Measurements from ENCODE around the gene MSI2. TPM values are rescaled to one million over a fixed set of nuclear protein-coding genes. Genes with fewer than 3 reads are reported as not detected.

Gene MSI2
- total RNA-seq, 1 donor from 2014 or later, result 31.3 TPM

DNA sequence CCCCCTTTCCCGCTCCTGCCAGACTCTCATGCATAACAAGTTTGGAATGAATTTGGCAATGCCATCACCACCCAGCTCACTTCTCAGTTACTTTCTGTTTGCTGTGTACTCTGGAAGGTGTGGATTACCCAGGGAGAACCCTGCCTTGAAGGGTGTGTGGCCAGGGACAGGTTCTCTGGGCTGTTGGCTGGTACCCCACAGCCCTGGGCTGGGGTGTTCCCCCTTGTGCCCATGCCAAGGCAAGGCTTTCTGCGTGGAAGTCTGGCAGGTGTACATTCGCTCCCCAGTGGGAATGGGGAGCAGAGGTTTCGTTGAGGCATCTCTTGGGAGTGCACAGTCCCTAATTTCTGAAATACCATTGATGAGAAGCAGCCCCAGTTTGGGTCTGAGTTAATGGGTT is 301.1 kb downstream of the MSI2 start:
- Histone ChIP-seq H3K27me3 (no peaks in the 10 kb centered on the region), H3K4me1 (peaks cover 7% of the 10 kb centered on the region), H3K4me3 (no peak overlapping the region), H3K9me3 (no peaks in the 10 kb centered on the region), H3K27ac (no peak overlapping the region), H3K36me3 (no peaks in the 10 kb centered on the region)
- ATAC-seq, result peak; percentile 23
- intact Hi-C loops (cut with DNase I), result no loop called here
- TF ChIP-seq, protein P1, sequence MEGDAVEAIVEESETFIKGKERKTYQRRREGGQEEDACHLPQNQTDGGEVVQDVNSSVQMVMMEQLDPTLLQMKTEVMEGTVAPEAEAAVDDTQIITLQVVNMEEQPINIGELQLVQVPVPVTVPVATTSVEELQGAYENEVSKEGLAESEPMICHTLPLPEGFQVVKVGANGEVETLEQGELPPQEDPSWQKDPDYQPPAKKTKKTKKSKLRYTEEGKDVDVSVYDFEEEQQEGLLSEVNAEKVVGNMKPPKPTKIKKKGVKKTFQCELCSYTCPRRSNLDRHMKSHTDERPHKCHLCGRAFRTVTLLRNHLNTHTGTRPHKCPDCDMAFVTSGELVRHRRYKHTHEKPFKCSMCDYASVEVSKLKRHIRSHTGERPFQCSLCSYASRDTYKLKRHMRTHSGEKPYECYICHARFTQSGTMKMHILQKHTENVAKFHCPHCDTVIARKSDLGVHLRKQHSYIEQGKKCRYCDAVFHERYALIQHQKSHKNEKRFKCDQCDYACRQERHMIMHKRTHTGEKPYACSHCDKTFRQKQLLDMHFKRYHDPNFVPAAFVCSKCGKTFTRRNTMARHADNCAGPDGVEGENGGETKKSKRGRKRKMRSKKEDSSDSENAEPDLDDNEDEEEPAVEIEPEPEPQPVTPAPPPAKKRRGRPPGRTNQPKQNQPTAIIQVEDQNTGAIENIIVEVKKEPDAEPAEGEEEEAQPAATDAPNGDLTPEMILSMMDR (IDR thresholded peaks at IDR 0.05), result no peak
- no peak for DNase-seq

DNA sequence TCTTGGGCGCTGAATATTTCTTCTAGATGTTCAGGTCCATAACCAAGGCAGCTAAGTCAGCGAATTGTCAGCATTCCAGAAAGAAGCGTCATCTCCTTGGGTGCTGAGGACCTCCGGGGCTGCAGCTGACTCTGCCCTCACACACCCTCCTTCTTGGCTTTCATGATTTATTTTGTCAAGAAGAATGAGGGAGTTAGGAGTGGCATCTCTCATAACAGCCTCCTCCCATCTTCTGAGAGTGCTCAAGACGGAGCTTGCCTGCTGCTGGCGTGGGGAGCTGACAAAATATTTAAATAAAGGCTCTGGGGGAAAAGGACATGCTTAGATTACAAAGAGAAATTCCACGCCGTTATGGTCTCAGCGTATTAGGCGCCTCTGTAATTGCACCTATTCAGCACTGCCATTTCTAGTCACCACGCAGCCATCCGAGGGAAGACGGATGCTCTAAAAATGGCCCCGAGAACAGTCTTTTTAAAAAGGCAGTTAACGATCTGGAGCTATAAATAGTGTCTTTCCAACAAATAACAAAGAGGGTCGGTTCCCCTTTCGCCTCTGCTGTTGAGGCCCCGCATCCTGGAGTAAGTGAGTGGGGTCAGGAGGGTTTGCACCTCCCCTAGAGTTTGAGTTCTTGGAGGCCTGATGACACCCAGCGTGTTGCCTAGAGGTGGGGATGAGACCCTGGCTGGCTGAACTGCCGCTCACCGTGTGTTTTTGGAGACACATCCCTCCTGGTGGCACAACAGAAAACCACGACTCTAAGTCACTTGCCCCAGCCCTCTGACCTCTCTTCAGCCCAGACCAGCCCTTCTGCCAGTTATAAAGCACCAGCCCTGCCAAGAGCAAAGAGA is 301.7 kb downstream of the MSI2 start:
- Histone ChIP-seq H3K9me3 (no peaks in the 10 kb centered on the region), H3K36me3 (no peaks in the 10 kb centered on the region), H3K27ac (no peak overlapping the region), H3K4me1 (peaks cover 7% of the 10 kb centered on the region), H3K4me3 (no peak overlapping the region), H3K27me3 (no peaks in the 10 kb centered on the region)
- ATAC-seq (peak; percentile 65), DNase-seq (no peak)
- intact Hi-C loops (cut with DNase I), result no loop called here
- TF ChIP-seq, protein P1 (IDR thresholded peaks at IDR 0.05), result no peak

DNA sequence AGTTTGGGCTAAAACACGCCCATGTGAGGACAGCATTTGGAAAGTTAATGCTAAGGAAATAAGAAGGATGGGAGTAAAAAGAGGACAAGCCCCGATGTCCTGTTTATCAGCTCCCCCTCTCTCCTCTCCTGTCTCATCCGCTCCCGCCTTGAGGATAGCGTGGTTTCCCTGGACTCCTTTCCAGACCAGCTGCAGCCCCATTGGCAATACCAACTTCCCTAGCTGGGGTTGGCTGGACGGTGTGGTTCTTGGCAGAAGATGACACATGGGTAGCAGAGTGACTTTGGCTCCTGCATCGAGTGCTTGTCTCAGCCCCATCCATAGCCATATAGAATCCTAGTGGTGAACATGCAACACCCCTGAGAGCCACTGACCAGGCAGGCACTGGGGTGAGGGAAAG is 302.9 kb downstream of the MSI2 start:
- peaks cover 7% of the 10 kb centered on the region for H3K4me1 ChIP-seq
- intact Hi-C loops (cut with DNase I), result no loop called here
- DNase-seq (no peak), ATAC-seq (no peak)
- no peaks in the 10 kb centered on the region for H3K9me3 ChIP-seq
- TF ChIP-seq, protein P1 (IDR thresholded peaks at IDR 0.05), result no peak
- no peak overlapping the region for H3K27ac ChIP-seq
- H3K4me3 ChIP-seq, result no peak overlapping the region
- H3K27me3 ChIP-seq, result no peaks in the 10 kb centered on the region
- H3K36me3 ChIP-seq, result no peaks in the 10 kb centered on the region

DNA sequence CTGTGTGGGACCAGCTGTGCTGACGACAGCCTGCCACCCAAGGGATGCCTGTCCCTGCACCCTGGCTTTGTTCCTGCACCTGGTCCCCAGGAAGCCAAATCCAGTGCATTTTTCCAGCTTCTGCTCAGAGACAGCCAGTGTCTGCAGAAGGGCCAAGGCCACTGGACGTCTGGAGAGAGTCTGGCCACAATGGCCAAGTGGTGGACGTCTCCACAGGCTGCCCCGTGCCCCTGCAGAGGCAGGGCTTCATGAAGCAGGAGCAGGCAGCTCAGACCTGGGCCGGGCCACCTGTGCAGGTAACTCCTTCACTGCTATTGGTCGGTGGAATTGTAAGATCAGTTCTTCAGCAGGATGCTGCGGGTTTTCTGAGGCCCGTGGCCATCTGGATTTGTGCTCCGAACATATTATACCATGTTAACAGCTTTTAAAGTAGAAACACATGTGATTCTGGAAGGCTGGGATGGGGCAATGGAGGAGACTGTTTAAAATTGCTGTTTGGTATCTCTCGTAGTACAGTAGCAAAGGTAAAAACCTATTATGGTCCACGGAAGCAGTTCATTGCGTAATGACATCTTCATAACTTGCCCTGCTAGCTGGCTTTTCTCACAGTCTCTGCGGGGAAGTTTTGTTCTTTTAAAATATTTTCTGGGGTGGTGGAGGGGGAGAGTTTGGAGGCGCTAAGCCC is 303.5 kb downstream of the MSI2 start:
- Histone ChIP-seq H3K27ac (no peak overlapping the region), H3K4me3 (no peak overlapping the region), H3K4me1 (peaks cover 7% of the 10 kb centered on the region), H3K36me3 (no peaks in the 10 kb centered on the region), H3K9me3 (no peaks in the 10 kb centered on the region), H3K27me3 (no peaks in the 10 kb centered on the region)
- intact Hi-C loops (cut with DNase I), result no loop called here
- TF ChIP-seq, protein P1 (IDR thresholded peaks at IDR 0.05), result no peak
- DNase-seq (no peak), ATAC-seq (no peak)

DNA sequence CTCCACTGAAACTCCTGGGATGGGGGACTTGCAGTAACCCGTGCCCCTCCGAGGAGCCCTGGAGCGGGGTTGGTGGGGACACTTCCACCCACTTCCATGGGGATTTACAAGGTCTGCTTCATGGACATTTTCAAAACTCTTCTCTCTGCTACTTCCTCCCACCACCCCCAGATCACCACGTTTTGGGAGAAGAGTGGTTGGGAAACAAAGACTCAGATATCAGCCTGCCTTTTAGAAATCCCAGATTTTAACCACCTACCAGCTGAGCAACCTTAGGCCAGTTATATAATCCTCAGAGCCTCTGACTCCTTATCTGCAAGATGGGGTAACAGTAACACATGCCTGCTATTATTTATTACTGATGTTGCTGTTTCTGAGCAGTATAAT is 304.0 kb downstream of the MSI2 start:
- DNase-seq, result no peak
- no peak for ATAC-seq
- intact Hi-C loops (cut with DNase I), result no loop called here

More for the DNA sequence above, 304.0 kb downstream of the MSI2 start:
- Histone ChIP-seq H3K4me3 (no peak overlapping the region), H3K36me3 (no peaks in the 10 kb centered on the region), H3K27me3 (no peaks in the 10 kb centered on the region), H3K9me3 (no peaks in the 10 kb centered on the region), H3K4me1 (peaks cover 7% of the 10 kb centered on the region), H3K27ac (no peak overlapping the region)
- TF ChIP-seq, protein P1 (IDR thresholded peaks at IDR 0.05), result no peak

Measured in upper lobe of right lung (tissue), 1 donor.